Activated CD8-positive, alpha-beta T cell treated with anti-CD3 and anti-CD28 coated beads for 36 hours (primary cell): ENCODE measurements around the gene COL24A1. TPM values are rescaled to one million over a fixed set of nuclear protein-coding genes. Genes with fewer than 3 reads are reported as not detected.

ENCODE experiments used
- ATAC-seq: fragments of 200-7000 bp; cut with Tn5 transposase; one replicate; pipeline ENCODE4 v1.10.0; 2021; ENCODE audit warnings: mild to moderate bottlenecking, moderate library complexity
- CTCF ChIA-PET: fragments of 350-600 bp; sonication (Branson Sonifier 250); formaldehyde crosslinking; loops from one replicate; lab custom pipeline; 2021; ENCODE audit warnings: antibody characterized with exemption; lab: Charles Lee
- POLR2A ChIA-PET: fragments of 350-600 bp; sonication (Branson Sonifier 250); formaldehyde crosslinking; loops from one replicate; lab custom pipeline; 2021; ENCODE audit warnings: antibody characterized with exemption; lab: Charles Lee
- DNase-seq: peaks from one replicate; pipeline ENCODE4 v3.0.0-alpha.2; 2020
- H3K27ac Mint-ChIP-seq: one replicate; pipeline ENCODE4 v1.8.0; 2021; ENCODE audit warnings: mild to moderate bottlenecking, mixed read lengths
- H3K27me3 Mint-ChIP-seq: one replicate; pipeline ENCODE4 v1.8.0; 2021; ENCODE audit warnings: mixed read lengths
- H3K36me3 Mint-ChIP-seq: one replicate; pipeline ENCODE4 v1.8.0; 2021; ENCODE audit warnings: low read depth, mixed read lengths
- H3K4me1 Mint-ChIP-seq: one replicate; pipeline ENCODE4 v1.8.0; 2021; ENCODE audit warnings: low read depth, mixed read lengths
- H3K4me3 Mint-ChIP-seq: one replicate; pipeline ENCODE4 v1.8.0; 2021; ENCODE audit warnings: mild to moderate bottlenecking, moderate library complexity, mixed read lengths
- H3K9me3 Mint-ChIP-seq: one replicate; pipeline ENCODE4 v1.8.0; 2021; ENCODE audit warnings: mixed read lengths
- intact Hi-C: fragments of 100-400 bp; cut with micrococcal nuclease; formaldehyde crosslinking; loops from one replicate; pipeline ENCODE4 v1.10.0; 2022
- total RNA-seq, 2 experiments: library from RNA; stranded (reverse); gene quantifications; one replicate each; pipeline ENCODE4 v1.2.3, GENCODE V29; 2021
- TF ChIP-seq, protein P1 (sequence below): fragments of 200-600 bp; IDR thresholded peaks from one replicate; pipeline ENCODE4 v1.8.0; 2022; ENCODE audit warnings: antibody characterized with exemption, mild to moderate bottlenecking

COL24A1 gene
- total RNA-seq, 2 experiments from 2014 or later = not detected

DNA sequence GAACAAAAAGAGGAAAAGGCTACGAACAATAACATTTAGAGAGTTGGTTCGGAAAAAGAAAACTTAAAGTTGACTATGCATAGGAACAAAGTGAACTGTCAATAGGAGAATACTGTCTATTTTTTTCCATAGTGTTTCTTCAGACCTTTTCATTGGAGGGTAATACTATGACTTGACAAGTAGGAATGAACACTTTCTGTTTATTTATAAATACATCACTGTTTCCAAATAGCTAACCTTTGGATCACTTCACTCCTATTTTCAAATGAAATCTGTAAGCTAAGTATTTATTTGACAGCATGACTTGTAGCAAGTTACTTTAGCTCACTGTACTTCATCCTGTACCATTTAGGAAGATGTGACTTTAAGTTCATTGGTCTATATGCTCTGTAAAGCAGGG, 221.3 kb downstream of the COL24A1 start:
- Mint-ChIP-seq H3K27ac (no peak overlapping the region), H3K4me1 (no peaks in the 10 kb centered on the region), H3K36me3 (no peaks in the 10 kb centered on the region), H3K4me3 (no peak overlapping the region), H3K9me3 (no peaks in the 10 kb centered on the region), H3K27me3 (no peaks in the 10 kb centered on the region)
- ChIA-PET CTCF (no interaction called here), POLR2A (no interaction called here)
- no peak for ATAC-seq
- intact Hi-C loops = no loop called here
- TF ChIP-seq, protein P1, sequence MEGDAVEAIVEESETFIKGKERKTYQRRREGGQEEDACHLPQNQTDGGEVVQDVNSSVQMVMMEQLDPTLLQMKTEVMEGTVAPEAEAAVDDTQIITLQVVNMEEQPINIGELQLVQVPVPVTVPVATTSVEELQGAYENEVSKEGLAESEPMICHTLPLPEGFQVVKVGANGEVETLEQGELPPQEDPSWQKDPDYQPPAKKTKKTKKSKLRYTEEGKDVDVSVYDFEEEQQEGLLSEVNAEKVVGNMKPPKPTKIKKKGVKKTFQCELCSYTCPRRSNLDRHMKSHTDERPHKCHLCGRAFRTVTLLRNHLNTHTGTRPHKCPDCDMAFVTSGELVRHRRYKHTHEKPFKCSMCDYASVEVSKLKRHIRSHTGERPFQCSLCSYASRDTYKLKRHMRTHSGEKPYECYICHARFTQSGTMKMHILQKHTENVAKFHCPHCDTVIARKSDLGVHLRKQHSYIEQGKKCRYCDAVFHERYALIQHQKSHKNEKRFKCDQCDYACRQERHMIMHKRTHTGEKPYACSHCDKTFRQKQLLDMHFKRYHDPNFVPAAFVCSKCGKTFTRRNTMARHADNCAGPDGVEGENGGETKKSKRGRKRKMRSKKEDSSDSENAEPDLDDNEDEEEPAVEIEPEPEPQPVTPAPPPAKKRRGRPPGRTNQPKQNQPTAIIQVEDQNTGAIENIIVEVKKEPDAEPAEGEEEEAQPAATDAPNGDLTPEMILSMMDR = no peak
- DNase-seq = no peak

DNA sequence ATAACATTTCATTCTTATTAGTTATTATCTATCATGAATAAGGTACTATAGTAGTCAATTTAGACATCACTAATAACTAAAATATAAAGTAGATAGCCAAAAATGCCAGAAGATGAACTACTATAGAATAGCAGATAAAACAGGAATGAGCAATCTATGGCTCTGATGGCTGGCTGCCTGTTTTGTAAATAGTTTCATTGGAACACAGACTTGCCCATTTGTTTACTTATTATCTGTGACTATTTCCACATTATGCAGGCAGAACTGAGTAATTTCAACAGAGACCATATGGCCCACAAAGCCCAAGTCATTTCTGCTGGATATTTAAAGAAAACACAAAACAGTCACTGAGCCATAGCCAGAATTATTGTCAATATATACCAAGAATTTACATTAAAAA, 222.1 kb downstream of the COL24A1 start:
- H3K36me3 Mint-ChIP-seq = no peaks in the 10 kb centered on the region
- ChIA-PET POLR2A (no interaction called here), CTCF (no interaction called here)
- TF ChIP-seq, protein P1 = no peak
- H3K4me1 Mint-ChIP-seq = no peaks in the 10 kb centered on the region
- intact Hi-C loops = no loop called here
- ATAC-seq = no peak
- H3K4me3 Mint-ChIP-seq = no peak overlapping the region
- H3K27ac Mint-ChIP-seq = no peak overlapping the region
- no peak for DNase-seq
- no peaks in the 10 kb centered on the region for H3K9me3 Mint-ChIP-seq
- no peaks in the 10 kb centered on the region for H3K27me3 Mint-ChIP-seq

DNA sequence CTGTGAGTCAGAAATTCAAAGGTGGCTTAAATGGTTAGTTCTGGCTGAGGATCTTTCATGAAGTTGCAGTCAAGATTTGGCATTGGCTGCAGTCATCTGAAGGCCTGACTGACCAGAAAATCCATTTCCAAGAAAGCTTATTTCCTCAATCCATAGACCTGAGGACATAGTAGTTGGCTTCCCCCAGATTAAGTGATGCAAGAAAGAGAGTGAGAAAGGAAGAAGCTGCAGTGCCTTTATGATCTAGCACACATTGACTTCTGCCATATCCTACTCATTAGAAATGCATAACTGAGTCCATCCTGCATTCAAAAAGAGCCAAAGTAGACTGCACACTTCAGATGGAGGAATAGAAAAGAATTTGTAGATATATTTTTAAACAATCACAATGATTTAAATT, 222.6 kb downstream of the COL24A1 start:
- ChIA-PET POLR2A (no interaction called here), CTCF (no interaction called here)
- Mint-ChIP-seq H3K27ac (no peak overlapping the region), H3K4me3 (no peak overlapping the region), H3K4me1 (no peaks in the 10 kb centered on the region), H3K9me3 (no peaks in the 10 kb centered on the region), H3K36me3 (no peaks in the 10 kb centered on the region), H3K27me3 (no peaks in the 10 kb centered on the region)
- DNase-seq = no peak
- intact Hi-C loops = no loop called here
- no peak for ATAC-seq
- TF ChIP-seq, protein P1 = no peak

DNA sequence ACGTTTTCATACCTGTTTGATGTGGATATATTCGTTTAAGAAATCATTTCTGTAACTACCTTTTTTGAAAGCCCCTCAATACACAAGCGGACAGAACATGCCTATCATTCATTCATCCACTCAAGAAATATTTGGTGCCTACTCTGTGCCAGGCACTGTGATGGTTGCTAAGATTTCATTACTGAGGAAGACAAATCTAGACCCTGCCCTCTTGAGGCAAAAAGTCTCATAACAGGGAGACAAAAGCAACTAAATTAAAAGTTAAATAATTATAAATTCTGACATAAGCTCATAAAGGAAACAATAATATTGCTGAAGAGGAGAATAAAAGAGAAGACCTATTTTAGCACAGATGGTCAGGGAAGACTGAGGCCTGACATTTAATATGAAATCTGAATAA, 244.8 kb downstream of the COL24A1 start:
- Mint-ChIP-seq H3K4me3 (no peak overlapping the region), H3K36me3 (no peaks in the 10 kb centered on the region), H3K4me1 (no peaks in the 10 kb centered on the region), H3K9me3 (no peaks in the 10 kb centered on the region), H3K27ac (no peak overlapping the region), H3K27me3 (no peaks in the 10 kb centered on the region)
- ATAC-seq (no peak), DNase-seq (no peak)
- ChIA-PET POLR2A (no interaction called here), CTCF (no interaction called here)
- intact Hi-C loops = no loop called here
- TF ChIP-seq, protein P1 = no peak

DNA sequence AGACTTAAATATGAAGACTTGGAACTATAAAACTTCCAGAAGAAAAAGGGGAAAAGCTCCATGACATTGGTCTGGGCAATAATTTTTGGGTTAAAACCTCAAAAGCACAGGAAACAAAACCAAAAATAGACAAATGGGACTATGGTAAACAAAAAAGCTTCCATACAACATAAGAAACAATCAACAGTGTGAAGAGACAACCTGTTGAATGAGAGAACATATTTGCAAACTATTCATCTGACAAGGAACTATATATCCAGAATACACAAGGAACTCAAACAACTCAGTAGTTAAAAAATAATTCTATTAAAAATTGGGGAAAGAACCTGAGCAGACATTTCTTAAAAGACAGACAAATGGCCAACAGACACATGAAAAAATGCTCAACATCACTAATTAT, 255.7 kb downstream of the COL24A1 start:
- TF ChIP-seq, protein P1 = no peak
- no peak overlapping the region for H3K4me3 Mint-ChIP-seq
- H3K27ac Mint-ChIP-seq = no peak overlapping the region
- ATAC-seq = no peak
- ChIA-PET POLR2A (no interaction called here), CTCF (no interaction called here)
- no peak for DNase-seq
- intact Hi-C loops = no loop called here
- no peaks in the 10 kb centered on the region for H3K27me3 Mint-ChIP-seq
- no peaks in the 10 kb centered on the region for H3K36me3 Mint-ChIP-seq
- no peaks in the 10 kb centered on the region for H3K4me1 Mint-ChIP-seq
- no peaks in the 10 kb centered on the region for H3K9me3 Mint-ChIP-seq
